Brain microvascular endothelial cell (primary cell): ENCODE data around the gene ODAM.

Experiments
- DNase-seq: peaks from one replicate; pipeline ENCODE4 v3.0.0-alpha.2; 2020
- H3K27ac ChIP-seq: fragments of 250-450 bp; sonication (Bioruptor Pico); 2 replicates; pipeline ENCODE4 v1.5.1; 2020; ENCODE audit warnings: mild to moderate bottlenecking, moderate library complexity
- H3K27me3 ChIP-seq: fragments of 250-450 bp; sonication (Bioruptor Pico); replicated peaks from 2 replicates; pipeline ENCODE4 v1.5.1; 2020; ENCODE audit warnings: mild to moderate bottlenecking
- H3K36me3 ChIP-seq: fragments of 250-450 bp; sonication (Bioruptor Pico); replicated peaks from 2 replicates; pipeline ENCODE4 v1.5.1; 2020; ENCODE audit warnings: mild to moderate bottlenecking
- H3K4me3 ChIP-seq: 2 replicates; pipeline ENCODE4 v1.5.1; 2011; ENCODE audit warnings: low read depth, mild to moderate bottlenecking, control low read depth, low read length, moderate library complexity
- in situ Hi-C: cut with HindIII; loops from 2 replicates; pipeline ENCODE4 v1.10.0; 2017; ENCODE audit warnings: low sequenced_read_pairs, low pct_ligation_motif_present
- TF ChIP-seq, protein P1 (sequence below): IDR thresholded peaks from 2 replicates; pipeline ENCODE4 v1.5.1; 2011; ENCODE audit warnings: low read depth, mild to moderate bottlenecking, moderate library complexity, low read length, control low read depth, inconsistent platforms; ENCODE audit errors: missing control alignments

The ODAM gene

DNA sequence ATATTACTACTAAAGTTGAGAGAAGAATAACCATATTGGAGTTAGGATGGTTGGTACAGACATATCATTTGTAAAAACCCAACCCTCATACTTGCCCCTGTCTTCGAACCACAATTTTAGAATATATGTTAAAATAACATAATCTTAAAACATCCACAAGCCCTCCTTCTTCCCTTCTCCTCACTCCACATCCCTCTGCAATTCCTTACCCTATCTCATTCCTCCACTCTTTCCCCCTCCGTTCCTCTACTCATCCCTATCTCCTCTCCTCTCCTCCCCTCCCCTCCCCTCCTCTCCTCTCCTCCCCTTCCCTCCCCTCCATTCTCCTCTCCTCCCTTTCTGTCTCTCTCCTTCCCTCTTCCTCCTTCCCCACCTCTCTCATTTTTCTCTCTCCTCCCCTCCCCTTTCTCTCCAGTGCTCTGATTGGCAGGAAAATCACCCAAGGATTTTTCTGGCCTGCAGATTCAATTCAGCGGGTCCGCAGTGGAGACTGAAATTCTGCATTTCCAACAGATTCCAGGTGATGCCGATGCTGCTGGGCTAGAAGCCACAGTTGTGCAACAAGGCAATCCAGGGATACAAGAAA lies 17.4 kb upstream of the ODAM start:
- no peak overlapping the region for H3K27ac ChIP-seq
- in situ Hi-C loops: no loop called here

DNA sequence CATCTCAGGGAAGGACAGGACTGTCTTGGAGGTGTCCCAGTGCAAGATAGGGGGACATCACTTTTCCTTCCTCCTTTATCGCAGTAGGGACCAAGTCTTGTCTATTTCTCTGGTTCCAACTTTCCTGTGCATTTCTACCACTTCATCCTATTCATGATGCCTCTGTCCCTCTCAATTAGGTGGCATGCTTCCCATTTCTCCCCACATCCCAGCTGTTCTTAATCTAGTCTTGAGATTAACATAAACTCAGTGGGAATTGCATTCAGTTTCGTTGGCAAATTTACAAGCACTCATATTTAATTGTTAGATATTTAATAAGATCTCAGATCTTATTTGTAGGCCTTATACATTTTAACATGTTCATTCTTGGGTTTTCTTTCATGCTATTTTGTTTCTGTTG lies 15.7 kb upstream of the ODAM start:
- DNase-seq: no peak
- Histone ChIP-seq H3K36me3 (no peaks in the 10 kb centered on the region), H3K27me3 (no peaks in the 10 kb centered on the region), H3K27ac (no peak overlapping the region), H3K4me3 (no peak overlapping the region)
- TF ChIP-seq, protein P1, sequence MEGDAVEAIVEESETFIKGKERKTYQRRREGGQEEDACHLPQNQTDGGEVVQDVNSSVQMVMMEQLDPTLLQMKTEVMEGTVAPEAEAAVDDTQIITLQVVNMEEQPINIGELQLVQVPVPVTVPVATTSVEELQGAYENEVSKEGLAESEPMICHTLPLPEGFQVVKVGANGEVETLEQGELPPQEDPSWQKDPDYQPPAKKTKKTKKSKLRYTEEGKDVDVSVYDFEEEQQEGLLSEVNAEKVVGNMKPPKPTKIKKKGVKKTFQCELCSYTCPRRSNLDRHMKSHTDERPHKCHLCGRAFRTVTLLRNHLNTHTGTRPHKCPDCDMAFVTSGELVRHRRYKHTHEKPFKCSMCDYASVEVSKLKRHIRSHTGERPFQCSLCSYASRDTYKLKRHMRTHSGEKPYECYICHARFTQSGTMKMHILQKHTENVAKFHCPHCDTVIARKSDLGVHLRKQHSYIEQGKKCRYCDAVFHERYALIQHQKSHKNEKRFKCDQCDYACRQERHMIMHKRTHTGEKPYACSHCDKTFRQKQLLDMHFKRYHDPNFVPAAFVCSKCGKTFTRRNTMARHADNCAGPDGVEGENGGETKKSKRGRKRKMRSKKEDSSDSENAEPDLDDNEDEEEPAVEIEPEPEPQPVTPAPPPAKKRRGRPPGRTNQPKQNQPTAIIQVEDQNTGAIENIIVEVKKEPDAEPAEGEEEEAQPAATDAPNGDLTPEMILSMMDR: no peak
- in situ Hi-C loops: no loop called here

More for the DNA sequence above, 17.4 kb upstream of the ODAM start:
- TF ChIP-seq, protein P1: no peak
- no peak for DNase-seq
- Histone ChIP-seq H3K36me3 (no peaks in the 10 kb centered on the region), H3K27me3 (no peaks in the 10 kb centered on the region), H3K4me3 (no peak overlapping the region)

DNA sequence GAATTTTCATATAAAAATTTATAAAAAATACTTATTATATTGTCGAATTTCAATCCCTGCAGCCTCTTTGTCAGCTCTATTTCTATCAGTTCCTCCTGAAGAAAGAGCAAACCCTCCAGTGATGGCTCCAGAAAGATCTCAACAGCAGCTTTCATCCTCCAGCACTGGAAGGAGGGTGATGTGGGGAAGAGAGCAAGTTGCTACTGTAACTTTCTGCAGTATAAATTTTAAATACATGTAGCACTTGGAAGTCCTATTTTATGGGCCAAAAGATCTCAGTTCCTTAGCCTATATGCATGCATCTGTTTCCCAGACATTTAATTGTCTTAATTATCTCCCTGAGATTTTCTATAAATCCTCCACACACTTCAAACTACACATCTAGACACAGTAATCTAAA lies 13.7 kb upstream of the ODAM start:
- H3K36me3 ChIP-seq: no peaks in the 10 kb centered on the region
- no peak for DNase-seq
- TF ChIP-seq, protein P1: no peak
- H3K27ac ChIP-seq: no peak overlapping the region
- in situ Hi-C loops: no loop called here
- H3K4me3 ChIP-seq: no peak overlapping the region
- H3K27me3 ChIP-seq: no peaks in the 10 kb centered on the region

DNA sequence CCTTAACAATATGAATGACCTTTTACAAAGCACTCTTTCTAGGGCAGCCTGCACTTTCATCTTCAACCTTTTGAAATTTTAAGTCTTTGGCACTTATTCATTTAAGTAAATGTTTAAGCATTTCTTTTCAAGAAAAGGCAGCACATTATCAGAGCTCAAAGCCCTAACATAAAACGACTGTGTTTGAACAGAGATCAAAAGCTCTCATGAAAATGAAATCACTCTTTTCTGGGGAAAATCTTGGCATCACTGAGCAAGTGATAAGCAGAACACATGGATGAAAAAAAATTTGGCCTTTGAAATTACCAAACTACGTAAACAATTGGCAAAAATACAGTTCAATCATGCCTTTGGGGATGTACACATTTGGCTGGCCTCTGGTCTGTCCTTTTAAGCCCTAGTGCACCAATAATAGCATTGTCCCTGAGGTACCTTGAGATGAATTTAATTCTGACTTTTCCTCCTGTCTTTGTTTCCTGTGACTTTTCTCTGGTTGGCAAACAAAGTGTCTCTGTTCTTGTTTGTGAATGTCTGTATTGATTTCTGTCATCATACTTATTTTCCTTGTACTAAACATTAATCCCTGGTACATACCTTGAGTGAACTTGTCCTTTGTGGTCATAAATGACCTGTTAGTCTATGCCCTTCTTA lies 12.9 kb upstream of the ODAM start:
- no peak overlapping the region for H3K27ac ChIP-seq
- H3K36me3 ChIP-seq: no peaks in the 10 kb centered on the region
- TF ChIP-seq, protein P1: no peak
- in situ Hi-C loops: no loop called here
- no peaks in the 10 kb centered on the region for H3K27me3 ChIP-seq
- no peak overlapping the region for H3K4me3 ChIP-seq
- no peak for DNase-seq

DNA sequence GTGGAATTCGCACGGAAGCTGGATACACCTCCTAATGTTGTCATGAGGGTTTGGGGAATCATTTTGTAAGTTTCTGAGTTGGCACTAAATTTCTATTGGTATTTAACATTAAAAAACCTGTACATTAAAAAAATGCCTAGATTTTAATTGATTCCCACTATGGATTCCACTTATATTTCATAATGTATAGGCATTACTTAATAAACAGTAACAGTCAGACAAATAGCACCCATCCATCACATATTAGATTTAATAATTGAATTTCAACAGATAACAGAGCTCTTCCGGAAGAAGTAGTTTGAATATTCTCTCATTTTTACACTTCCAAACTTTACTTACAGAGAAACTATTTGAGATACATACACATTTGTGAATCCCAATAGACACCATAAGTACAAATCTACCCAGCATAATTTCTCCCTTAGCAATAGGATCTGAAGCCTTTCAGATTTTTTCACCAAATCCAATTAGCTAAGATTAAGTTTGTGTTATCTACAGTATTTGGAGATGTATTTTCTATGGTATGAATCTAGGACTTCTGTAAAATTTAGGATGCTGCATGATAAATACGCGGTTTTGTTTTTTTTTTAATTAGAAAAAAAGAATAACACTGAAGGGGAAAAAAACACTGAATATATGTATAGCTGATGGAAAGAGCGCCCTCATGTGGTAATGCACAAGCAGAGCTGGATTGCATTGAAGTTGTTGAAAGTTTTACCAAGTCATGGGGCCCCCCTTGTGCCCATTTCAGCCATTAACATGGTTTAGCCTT lies 12.2 kb upstream of the ODAM start:
- TF ChIP-seq, protein P1: peak; percentile 86
- in situ Hi-C loops: no loop called here
- DNase-seq: peak; percentile 67

DNA sequence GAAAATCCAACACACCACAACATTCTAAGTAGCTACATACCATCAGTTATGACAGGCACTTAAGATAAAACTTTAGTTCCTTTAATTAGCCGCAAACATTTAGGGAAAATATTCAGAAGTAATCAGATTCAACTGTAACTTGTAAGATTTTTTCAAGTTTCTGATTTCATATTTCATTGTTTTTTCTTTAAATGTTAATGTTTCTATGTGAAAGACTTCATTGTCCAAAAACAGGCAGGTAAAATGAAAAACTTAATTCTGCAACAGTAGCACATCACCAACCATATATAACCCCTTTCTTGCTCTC lies 11.6 kb upstream of the ODAM start:
- no peaks in the 10 kb centered on the region for H3K27me3 ChIP-seq
- no peak overlapping the region for H3K4me3 ChIP-seq
- no peak for DNase-seq
- no peaks in the 10 kb centered on the region for H3K36me3 ChIP-seq
- no peak overlapping the region for H3K27ac ChIP-seq
- in situ Hi-C loops: no loop called here
- TF ChIP-seq, protein P1: no peak

More for the DNA sequence above, 12.2 kb upstream of the ODAM start:
- Histone ChIP-seq H3K4me3 (no peak overlapping the region), H3K27me3 (no peaks in the 10 kb centered on the region), H3K36me3 (no peaks in the 10 kb centered on the region), H3K27ac (no peak overlapping the region)
